Measurements from ENCODE around the gene SIRPA. TPM values are rescaled to one million over a fixed set of nuclear protein-coding genes. Genes with fewer than 3 reads are reported as not detected.

The SIRPA gene
- total RNA-seq, 1 donor from 2014 or later = 7.5 TPM

DNA sequence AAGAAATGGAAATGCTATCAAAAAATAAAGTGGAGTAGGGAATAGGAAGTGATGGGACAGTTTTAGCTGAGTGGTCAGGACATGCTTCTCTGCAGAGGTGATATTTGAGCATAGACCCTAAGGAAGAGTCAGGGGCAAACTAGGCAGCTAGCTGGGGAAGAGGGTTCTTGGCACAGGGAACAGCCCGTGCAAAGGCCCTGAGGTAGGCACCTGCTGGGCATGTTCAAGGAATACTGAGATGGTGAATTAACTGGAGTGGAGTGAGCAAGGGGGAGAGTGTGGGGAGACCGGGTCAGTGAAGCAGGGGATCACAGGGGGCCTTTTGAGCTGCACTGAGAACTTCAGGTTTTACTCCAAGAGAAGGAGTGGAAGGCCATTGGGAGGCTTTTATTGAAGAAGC is 7.5 kb upstream of the SIRPA start:
- no peak for DNase-seq (ENCODE audit: low spot score)

DNA sequence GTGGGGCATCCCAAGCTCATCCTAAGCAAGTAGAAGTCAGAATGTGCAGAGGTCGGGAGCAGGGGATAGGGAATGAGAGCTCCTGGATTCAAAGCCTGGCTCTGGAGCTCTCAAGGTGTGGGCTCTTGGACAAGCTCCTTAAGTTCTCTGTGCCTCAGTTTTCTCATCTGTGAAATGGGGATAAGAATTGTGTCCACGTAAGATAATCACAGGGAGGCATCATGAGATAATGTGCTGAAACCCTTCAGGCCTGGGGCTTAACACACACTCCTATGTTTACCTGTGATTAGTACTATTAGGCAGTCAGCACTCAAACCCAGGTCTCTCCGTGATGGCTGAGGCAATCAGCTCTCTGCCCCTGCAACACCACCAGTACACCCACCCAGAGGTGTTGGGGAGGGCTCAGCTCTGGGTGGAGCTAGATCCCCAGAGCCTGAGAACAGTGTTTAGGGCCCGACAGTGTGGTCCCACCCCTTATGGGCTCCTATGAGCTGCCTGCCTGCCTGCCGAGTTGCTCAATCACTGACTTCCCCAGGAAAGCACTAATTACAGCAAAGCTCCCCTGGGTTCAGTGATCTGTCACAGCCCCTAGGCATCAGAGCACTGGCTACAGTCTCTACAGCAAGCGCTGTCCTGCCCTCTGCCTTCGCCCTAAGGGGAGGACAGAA is 6.3 kb upstream of the SIRPA start:
- DNase-seq (ENCODE audit: low spot score) = no peak

DNA sequence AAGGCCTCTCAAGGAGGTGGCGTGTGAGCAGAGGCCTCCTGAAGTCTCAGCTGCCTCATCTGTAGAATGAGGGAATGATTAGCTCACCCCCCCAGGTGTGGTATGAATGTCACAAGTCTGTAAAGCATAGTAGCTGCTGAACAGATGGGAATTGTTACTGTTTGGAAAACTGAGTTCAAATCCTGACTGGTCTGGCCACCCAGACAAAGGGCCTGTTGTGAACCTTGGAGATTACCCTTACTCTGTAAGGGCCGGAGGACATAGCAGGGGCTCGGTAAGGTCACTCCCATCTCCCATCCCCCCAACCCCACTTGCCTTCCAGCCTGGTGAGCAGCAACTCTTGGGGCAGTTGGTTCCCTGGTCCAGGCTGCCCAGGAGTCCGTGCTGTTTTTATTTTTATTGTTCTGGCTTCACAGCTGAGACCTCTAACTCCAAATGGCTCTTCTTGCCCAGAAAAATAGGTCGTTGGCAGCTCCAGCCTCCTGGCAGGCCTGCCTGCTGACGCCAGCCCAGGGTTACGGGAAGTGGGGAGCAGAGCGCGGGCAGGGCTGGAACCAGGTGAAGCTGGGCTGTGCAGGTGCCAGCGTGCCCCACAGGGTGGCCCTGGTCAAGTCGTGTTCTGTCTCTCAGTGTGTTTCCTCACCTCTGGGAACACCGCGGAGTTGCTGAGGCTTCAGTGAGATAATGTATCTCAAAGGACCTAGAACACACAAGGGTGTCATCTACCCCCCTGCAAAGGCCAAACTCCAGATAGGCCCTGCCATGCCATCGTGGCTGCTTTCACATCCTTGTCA is 4.5 kb upstream of the SIRPA start:
- DNase-seq (ENCODE audit: low spot score) = no peak

GRCh38 chr20:1891263-1892118 is 3.7 kb upstream of the SIRPA start:
- no peak for DNase-seq (ENCODE audit: low spot score)

GRCh38 chr20:1892119-1892385 is 3.2 kb upstream of the SIRPA start:
- no peak for DNase-seq (ENCODE audit: low spot score)

GRCh38 chr20:1893721-1894470 is 1.3 kb upstream of the SIRPA start:
- peak; percentile 32 for DNase-seq (ENCODE audit: low spot score)

DNA sequence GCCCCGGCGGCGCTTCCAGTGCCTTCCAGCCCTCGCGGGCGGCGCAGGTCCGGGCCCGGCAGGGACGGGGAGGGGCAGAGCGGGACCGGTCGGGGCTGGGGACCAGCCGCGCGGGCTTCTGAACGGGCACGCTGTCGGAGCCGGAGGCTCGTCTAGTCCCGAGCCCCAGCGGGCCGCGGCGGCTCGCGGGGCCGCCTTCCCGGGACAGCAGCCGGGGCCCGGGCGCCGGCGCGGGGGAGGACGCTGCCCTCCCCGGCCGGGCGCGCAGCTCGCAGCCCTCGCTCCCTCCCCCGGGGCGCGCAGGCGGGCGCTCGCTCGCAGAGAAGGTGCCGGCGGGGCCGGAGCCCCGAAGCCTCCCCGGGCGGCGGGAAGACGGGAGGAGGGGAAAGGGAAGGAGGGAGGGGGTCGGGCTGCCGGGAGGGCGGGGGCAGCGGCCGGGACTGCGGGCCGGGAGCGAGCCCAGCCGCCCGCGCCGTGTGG is 696 bp upstream of the SIRPA start:
- DNase-seq (ENCODE audit: low spot score) = peak; percentile 68

- DNase-seq (ENCODE audit: low spot score) = no peak
Observed at GRCh38 chr20:1895674-1896483, 672 bp downstream of the SIRPA start.

DNA sequence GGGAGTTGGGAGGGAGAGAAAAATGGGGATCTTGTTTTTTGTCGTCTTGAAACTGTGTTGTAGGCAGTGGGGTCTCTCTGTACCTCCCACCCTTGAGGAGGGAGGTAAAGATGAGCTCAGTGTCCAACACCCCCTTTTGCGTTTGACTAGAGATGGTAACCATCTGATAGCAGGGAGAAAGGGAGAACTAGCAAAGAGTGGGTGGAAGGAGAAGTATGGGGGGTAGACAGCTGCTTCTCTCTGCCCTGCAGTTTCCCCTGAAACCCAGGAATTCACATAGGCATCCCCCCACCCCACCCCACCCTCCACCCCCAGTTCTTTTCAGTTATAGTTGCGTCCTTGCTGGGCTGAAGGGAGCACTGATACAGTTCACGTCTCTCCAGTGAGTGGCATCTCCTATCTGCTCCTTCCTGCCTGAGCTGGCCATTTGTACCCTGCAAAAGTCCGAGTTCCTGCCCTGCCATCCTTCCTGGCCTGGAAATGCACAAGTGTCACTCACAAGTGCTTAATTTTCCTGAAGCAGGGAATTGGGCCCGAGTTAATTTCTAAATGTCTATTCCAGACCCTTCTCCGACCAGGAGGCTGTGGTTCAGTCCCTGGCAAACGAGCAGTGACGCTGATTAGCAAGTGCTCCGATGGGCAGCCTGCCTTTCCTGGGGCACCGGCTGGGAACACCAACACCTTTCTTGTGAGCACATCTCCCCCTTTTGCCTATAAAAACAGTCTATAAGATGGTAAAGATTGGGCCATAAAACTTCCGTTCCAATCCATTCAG is 1.5 kb downstream of the SIRPA start:
- DNase-seq (ENCODE audit: low spot score) = no peak

DNA sequence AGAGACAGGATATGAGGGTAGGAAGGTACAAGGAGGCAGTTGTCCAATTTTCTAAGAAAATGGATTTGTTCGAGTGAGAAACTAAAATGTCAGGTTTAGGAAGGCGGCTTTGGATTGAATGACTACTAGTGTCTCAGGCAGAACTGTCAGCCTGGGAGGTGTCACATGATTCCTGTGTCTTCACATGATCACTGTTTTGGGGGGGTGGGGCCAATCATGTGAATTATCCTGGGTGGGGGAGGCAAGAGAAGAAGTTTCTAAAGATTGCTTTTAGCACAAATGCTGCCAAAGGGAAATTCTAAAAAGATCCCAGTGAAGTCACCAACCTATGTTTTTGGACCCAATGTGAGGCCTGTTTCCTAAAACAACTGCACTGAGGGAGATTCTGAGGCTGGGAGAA is 2.3 kb downstream of the SIRPA start:
- peak; percentile 25 for DNase-seq (ENCODE audit: low spot score)

- peak; percentile 35 for DNase-seq (ENCODE audit: low spot score)
Observed at GRCh38 chr20:1897965-1898464, 2.8 kb downstream of the SIRPA start.

DNA sequence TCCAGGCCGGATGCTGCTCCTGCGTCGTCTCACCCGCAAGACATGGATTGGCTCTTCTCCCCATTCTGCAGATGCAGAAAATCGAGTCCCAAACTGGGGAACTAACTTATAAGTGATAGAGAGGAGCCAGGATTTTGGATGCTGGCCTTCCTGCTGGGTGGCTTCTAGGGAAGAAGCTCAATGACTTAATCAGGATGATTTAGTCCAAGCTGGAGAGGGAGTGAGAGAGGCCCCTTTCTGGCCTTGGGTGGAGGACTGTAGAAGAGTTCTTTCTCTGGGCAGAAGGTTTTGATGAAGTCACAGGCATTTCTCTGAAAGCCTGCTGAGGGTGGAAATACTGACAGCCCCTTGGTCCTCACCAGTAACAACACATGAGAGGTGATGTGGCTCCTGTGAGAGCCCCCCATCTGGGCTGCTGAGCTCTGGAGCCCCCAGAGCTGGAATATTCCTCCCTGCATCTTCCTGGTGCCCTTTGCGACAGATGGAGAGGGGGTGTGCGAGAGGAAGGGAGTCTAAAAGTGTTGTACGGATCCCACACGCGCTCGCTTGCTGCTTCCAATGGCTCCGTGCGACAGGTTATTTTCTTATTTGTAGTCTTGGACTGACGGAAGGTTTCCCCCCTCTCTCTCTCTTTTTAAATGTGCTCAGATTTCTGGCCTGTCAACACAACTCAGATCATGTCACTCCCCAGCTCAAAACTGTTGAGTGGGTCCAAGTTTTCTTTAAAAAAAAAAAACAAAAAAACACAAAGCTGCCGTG is 3.5 kb downstream of the SIRPA start:
- peak; percentile 47 for DNase-seq (ENCODE audit: low spot score)

- peak; percentile 16 for DNase-seq (ENCODE audit: low spot score)
Observed at GRCh38 chr20:1899241-1899525, 4.0 kb downstream of the SIRPA start.

DNA sequence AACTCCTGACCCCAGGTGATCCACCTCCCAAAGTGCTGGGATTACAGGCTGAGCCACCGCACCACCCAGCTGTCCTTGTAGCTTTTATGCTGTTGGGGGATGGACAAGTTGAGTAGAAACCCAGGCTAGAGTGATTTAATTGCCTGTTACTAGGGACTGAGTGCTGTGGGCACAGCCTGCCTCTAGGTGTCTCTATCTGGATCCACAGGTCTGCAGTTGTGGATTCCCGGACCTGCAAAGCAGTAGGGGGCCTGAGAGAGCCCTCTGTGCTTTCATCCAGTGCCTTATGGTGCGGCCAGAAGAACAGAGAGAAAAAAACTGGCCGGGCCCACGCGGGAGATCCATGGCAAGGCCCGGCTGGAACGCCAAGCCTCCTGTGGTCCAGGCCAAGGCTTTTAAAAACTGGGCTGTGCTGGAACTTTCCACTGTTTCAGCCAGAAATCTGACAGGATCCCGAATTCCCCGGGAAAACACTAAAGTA is 5.2 kb downstream of the SIRPA start:
- DNase-seq (ENCODE audit: low spot score) = peak; percentile 63

DNA sequence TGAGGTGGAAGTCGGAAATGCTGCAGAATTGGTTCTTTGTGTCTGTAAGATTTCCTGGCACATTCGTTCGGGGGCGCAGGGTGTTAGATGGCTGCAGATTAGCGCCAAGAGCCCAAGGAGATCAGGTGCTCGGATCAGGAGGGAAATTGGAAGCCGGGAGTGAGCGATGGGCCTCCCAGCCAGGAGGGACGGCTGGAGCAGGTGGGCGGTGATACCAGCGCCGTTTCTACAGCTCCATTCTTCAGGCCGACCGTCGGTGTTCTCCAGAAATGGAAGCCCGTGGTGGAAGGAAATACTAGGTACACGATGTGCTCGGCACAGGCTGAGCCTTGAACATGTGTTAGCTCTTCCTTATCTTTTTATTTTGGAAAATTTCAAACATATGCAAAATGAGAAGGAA is 6.5 kb downstream of the SIRPA start:
- no peak for DNase-seq (ENCODE audit: low spot score)

DNA sequence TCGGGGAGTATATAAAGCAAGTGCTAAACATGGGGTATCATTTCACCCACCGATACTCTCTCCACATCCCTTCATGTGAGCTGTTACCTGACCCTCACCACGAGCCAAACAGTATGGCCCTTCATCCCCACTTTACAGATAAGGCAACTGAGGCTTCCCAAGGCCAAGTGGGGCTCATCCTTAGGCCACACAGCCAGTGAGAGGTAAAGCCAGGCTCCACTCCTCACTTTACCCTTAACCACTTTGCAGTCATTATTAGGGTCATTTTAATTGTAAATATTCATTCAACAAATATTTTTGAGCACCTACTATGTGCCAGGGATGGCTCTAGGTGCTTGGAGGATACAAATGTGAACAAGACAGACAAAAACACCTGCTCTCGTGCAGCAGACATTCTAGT is 7.0 kb downstream of the SIRPA start:
- DNase-seq (ENCODE audit: low spot score) = no peak

- DNase-seq (ENCODE audit: low spot score) = no peak
Observed at GRCh38 chr20:1904135-1904534, 8.9 kb downstream of the SIRPA start.

- DNase-seq (ENCODE audit: low spot score) = no peak
Observed at GRCh38 chr20:1905009-1905408, 9.8 kb downstream of the SIRPA start.

- no peak for DNase-seq (ENCODE audit: low spot score)
Observed at GRCh38 chr20:1905693-1906092, 10.5 kb downstream of the SIRPA start.
